GM19238 (cell line): ENCODE data around the gene PCSK7.

ENCODE experiments used
- DNase-seq: peaks from one replicate; pipeline ENCODE4 v3.0.0; 2011; ENCODE audit warnings: low spot score; ENCODE audit not compliant: insufficient read length

Gene PCSK7

DNA sequence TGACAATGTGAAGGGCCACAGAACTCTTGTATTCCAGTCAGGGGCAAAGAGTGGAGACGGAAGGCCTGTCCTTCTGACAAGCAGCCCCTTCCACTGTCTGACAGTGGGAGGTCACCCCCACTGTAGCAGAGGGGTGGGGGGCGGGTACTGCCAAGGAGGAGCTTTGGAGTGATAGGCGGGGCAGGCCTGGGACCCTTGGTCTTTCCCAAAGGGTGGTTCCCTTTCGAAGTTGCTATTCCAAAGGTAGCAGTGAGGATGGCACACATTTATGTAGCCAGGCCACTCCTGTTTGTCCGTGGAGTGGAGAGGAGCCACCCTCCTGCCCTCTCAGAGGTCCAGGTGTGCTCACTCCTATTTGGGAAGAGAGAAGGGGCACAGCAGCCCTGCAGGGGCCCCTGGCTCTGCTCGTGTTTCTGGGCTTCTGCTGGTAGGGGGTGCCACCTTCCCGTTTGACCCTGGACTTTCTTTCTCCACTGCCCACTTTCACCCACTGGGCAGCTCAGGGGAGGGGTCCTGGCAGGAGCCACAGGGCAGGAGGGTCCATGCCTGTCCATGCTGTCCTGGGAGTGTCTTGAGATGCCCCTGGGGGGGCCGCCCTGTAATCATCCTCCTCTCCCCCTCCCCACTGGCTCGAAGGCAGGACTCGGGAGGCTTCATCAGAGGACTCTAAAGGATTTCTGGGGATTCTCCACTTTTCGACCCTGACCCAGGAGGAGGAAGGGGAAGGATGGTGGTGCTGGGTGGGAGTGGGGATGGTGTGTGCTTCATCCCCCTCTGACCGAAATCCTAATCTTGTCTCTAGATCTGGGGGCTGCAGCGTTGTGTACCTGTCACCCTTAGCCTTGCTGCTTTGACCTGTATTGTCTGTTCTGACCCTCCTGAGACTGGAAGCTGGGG, 31.7 kb downstream of the PCSK7 start:
- DNase-seq = no peak

DNA sequence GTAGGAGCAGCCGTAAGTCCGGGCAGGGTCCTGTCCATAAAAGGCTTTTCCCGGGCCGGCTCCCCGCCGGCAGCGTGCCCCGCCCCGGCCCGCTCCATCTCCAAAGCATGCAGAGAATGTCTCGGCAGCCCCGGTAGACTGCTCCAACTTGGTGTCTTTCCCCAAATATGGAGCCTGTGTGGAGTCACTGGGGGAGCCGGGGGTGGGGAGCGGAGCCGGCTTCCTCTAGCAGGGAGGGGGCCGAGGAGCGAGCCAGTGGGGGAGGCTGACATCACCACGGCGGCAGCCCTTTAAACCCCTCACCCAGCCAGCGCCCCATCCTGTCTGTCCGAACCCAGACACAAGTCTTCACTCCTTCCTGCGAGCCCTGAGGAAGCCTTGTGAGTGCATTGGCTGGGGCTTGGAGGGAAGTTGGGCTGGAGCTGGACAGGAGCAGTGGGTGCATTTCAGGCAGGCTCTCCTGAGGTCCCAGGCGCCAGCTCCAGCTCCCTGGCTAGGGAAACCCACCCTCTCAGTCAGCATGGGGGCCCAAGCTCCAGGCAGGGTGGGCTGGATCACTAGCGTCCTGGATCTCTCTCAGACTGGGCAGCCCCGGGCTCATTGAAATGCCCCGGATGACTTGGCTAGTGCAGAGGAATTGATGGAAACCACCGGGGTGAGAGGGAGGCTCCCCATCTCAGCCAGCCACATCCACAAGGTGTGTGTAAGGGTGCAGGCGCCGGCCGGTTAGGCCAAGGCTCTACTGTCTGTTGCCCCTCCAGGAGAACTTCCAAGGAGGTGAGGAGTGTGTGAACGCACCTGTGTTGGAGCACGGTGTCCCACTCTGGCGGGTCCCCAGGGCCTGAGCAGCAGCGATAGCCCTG, 32.6 kb downstream of the PCSK7 start, which contains the start of gene TAGLN:
Gene TAGLN (plus strand): TSS at position 318 of the 863 bp plus-strand sequence. CDS start 3,644 bp downstream, outside the sequence.
- DNase-seq = no peak

DNA sequence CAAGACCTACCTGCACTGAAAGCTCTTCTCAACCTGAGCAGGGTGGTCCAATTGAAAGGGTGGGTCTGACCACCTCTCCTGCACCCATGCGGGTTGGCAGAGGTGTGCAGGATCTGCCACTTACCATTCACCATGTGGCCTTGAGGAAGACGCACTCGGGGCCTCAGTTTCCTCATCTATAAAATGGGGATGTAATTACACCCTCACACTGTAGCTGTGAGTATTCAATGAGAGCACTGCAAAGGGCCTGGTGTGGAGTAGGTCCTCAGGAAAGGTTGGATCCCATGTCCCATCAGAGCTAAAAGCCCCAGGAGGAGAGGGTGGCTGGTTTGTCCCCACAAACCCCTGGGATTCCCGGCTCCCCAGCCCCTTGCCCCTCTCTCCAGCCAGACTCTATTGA, 33.3 kb downstream of the PCSK7 start:
- no peak for DNase-seq

DNA sequence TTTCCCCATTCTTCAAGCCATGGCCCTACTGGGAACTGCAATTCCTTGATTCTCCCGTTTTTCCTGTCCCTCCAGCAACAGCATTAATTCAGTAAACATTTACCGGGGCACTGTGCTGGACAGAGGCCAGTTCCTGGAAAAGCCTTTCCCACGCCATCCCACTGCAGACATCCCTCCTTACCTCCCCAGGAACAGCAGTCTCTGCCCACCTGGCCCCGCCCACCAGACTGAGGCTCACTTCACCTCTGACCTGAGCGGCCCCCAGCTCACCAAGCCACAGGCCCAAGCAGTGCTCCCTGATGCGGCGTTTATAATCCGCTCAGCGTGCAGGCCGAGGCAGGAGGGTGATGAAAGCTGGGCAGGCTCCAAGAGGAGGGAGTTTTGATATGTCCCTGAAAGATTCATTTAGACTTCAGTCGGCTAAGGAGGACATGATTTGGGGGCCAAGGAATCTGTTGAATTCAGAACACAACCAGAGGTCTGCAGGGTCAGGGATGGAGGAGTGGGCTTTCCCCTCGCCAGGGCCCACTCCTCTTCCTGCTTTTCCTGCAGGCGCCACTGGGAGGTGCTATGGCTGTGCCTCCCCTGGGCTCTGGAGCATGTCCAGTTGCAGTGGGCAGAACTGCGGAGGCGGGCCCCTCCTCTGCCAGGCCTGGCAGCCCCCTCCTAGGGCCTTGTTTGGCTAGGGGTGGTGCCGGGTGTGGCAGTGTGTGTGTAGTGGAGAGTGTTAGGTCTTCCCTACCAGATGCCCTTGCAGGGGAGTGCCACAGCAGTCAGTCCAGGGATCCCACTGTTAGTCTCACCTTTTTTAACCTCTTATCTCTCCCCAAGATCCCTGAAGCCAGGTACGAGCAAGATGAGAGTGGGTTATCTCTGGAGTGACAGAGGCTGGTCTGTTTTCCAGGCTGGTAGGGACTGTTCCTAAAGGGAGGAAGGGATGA, 34.1 kb downstream of the PCSK7 start:
- no peak for DNase-seq

DNA sequence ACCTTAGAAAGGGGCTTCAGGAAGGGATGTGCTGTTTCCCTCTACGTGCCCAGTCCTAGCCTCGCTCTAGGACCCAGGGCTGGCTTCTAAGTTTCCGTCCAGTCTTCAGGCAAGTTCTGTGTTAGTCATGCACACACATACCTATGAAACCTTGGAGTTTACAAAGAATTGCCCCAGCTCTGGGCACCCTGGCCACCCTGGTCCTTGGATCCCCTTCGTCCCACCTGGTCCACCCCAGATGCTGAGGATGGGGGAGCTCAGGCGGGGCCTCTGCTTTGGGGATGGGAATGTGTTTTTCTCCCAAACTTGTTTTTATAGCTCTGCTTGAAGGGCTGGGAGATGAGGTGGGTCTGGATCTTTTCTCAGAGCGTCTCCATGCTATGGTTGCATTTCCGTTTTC, 34.9 kb downstream of the PCSK7 start:
- no peak for DNase-seq

DNA sequence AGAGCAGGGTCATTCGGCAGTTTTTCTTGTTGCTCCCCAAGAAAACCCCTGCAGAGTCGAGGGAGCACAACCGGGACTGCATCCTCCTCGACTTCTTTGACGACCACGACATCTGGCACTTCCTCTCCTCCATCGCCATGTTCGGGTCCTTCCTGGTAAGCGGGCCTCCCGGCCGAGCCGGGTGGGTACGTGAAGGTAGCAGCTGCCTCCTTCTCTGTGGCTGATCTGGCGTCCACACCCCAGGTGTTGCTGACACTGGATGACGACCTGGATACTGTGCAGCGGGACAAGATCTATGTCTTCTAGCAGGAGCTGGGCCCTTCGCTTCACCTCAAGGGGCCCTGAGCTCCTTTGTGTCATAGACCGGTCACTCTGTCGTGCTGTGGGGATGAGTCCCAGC, 36.1 kb downstream of the PCSK7 start:
- no peak for DNase-seq

DNA sequence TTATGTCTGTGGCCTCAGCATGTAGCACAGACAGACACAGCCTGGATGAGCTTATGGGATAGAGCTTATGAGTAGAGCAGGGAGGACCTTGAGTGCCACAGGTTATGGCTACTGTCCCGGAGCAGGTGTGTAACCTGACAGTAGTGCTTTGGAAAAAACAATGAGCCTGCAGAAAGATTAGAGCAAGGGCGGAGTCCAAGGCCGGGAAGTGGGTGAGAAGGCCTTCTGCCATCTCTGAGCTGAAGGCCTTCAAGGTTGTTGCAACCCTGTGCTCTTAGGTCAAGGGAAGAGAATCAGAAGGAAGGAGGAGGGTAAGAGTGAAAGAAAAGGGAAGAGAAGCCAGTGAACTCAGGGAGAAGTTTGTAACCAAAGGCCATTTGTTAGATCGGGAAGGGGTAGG, 36.6 kb downstream of the PCSK7 start:
- DNase-seq = no peak

DNA sequence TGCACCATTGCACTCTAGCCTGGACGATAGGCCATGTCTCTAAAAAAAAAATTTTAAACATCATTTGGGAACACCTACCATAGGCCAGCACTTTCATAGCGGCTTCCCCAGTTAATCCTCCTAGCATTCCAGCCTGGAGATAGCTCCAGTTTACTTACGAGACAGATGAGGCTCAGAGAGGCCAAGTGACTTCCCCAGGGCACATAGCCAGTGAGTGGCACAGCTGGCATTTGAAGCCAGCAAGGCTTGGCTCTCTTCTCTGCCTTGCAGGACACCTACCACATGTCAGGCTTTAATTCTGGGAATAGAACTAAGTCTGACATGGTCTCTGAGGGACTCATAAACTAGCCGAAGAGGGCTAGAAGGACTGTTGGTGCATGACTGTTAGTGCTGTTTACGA, 37.6 kb downstream of the PCSK7 start:
- no peak for DNase-seq

DNA sequence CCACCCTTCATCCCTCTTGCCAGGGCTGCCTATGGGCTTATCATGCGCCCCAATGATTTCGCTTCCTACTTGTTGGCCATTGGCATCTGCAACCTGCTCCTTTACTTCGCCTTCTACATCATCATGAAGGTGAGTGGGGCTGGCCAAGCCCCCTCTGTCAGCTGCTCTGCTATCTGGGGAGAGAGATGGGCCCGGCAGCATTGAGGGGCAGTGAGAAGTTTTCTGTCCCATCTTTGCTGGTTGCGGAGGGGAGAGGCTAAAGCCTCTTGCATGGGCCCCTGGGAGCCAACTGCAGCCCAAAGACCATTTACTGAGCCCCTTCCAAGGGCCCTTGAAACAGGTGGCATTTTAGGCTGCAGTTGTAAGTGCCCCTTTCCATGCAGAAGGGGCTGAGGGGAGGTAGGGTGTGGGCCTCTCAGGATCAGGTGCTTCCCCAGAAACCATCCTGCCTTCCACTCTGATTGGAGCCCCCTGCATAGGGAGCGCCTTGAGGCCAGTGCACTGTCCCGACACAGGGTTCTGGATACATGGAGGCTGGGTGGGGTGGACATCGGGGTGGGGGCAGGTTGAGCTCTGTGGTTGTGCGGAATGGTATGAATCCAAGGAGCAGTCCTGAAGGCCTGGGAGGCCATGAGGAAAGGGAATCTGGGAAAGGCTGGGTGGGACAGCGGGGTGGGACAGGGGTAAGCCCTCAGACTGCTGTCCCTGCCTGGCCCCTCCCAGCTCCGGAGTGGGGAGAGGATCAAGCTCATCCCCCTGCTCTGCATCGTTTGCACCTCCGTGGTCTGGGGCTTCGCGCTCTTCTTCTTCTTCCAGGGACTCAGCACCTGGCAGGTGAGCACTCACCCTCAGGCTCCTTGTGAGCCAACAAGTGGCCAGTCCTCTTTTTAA, 38.5 kb downstream of the PCSK7 start:
- DNase-seq = no peak

DNA sequence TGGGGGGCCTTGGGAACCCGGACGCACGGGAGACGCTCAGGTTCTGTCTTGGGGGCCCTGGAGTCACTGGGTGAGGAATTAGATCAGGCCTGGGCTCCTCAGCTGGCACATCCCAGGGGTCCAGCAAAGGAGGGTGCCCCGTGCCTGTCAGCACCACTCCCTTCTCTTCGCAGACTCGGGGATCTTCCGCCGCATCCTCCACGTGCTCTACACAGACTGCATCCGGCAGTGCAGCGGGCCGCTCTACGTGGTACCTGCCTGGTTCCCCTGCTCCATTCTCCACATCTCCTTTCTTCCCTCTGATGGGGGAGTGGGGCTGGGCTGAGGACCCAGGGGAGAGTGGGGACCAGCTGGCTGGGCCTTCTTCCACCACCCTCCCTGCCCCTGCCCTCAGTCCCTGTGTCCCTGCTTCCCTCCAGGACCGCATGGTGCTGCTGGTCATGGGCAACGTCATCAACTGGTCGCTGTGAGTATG, 39.4 kb downstream of the PCSK7 start:
- no peak for DNase-seq

DNA sequence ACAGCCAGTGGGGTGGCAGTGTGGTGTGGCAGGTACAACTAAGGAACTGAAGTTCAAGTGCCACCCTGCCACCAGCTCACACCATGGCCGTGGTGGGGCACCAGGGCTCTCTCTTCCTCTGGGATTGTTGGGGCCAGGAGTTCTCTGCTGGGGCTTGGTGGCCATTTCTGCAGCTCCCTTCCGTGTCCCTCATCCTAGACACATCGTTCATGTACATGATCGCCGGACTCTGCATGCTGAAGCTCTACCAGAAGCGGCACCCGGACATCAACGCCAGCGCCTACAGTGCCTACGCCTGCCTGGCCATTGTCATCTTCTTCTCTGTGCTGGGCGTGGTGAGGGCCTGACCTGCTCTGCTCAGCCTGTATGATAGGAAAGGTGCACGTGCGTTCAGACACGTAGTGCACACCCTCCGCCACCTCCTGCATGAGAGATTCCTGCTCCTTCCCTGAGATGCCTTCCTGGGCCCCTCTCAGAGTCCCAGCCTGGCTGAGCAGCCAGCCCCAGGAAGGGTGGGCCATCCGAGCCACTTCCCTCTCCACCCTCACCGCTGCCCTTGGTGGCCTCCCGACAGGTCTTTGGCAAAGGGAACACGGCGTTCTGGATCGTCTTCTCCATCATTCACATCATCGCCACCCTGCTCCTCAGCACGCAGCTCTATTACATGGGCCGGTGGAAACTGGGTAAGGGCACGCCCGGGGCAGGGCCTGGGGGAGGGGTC, 40.0 kb downstream of the PCSK7 start:
- no peak for DNase-seq

DNA sequence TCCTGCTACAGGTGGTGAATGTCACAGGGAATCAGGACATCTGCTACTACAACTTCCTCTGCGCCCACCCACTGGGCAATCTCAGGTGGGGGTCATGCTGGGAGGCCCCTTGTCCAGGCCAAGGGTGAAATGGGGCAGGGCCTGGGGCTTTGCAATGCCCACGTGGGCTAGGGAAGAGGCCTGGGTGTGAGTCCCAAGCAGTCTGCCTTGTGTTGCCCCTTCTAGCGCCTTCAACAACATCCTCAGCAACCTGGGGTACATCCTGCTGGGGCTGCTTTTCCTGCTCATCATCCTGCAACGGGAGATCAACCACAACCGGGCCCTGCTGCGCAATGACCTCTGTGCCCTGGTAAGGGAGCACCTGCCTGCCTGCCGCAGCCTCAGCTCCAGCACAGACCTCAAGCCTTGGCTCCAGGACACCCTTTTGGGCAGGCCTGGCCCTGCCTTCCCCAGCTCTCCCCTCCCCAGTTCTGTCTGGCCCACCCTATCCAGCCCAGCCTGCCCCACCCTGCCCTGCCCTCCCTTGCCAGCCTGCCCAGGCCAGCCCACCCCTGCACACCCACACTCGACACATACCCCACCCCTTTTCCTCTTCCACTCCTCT, 41.8 kb downstream of the PCSK7 start:
- no peak for DNase-seq

DNA sequence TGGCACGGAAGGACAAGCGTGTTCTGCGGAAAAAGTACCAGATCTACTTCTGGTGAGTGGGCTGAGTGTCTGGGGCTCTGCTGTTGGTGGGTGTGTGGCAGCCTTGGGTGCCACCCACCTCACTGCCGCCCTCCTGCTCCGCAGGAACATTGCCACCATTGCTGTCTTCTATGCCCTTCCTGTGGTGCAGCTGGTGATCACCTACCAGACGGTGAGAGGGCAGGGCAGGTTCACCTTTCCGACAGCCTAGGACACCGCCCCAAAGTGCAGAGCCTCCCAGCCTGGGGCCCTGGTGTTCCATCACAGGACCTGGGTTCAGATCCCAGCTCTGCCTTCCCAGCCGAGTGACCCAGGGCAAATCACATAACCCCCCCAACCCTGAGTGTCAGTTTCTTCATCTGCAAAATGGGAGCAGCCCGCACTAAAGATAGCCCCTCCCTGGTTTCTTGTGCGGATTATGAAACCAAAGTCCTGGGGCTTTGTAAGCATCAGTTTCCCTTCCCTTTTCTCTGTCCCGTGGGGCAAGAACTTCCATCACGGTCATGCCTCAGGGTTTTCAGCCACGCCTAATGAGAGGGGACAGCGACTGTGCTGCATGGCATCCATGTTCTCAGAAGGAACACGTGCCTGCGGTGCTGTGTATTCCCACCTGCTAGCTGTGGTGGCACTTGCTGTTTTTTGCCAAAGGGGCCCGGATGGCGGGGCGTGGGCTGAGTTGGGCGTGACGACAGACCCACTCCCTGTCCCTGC, 42.5 kb downstream of the PCSK7 start:
- DNase-seq = no peak

DNA sequence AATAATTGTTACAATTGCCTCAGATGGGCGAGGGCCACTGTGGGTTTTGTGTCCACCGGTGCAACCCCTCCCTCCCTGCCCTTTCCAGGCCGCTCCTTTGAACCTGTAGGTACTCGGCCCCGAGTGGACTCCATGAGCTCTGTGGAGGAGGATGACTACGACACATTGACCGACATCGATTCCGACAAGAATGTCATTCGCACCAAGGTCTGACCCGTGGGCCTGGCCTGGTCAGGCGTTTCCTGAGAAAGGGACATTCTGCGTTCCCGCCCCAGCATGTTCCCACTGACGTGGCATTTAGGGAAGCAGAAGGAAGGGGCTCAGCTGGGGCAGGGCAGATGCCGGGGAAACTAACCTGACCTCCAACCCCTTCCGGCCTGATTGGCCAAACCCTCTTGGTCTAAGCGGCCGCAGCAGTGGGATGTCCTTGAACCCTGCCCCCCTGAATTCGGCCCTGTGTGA, 43.2 kb downstream of the PCSK7 start:
- no peak for DNase-seq

DNA sequence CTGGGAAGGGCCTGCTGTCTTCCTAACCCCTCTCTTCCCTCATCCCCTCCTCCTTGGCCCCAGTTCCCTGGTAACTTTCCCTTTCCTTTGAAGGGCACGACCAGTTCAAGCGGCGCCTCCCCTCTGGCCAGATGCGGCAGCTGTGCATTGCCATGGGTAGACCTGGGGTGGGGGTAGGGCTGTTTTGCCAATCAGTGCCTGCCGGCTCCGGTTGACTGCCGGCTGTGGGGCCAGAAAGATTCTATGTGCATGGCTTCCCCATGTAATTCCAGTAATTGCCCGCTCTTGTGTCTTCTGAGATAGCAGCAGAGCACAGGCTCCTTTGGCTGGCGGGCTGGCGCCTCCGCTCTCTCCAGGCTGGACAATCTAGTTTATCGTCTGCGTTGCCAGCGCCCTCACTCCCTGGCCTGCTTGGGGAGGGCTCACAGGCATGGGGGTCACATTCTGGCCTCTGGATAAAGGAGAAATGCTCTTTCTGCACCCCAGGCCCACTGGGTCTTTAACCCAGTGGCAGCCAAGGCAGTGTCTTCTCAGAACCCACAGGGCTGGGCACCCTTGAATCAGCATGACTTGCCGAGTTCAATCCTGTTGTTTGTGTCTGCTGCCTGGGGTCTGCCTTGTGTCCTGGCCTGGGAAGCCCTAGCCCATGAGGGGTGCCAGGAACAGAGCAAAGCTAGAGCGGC, 43.9 kb downstream of the PCSK7 start:
- DNase-seq = no peak

DNA sequence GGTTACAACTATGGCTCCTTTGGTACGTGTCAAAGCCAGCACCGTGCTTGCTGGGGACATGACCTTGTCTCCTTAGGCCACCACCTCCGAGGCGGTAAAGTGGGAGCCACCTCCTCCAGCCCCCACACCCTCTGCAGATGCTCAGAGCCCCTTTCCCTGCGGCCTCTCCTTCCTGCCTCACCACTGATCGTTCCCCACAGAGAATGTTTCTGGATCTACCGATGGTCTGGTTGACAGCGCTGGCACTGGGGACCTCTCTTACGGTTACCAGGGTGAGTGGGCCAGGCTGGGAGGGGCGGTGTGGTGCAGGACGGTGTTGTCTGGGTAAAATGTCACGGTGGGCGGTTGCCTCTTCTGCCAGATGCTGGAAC, 44.5 kb downstream of the PCSK7 start:
- DNase-seq = no peak

DNA sequence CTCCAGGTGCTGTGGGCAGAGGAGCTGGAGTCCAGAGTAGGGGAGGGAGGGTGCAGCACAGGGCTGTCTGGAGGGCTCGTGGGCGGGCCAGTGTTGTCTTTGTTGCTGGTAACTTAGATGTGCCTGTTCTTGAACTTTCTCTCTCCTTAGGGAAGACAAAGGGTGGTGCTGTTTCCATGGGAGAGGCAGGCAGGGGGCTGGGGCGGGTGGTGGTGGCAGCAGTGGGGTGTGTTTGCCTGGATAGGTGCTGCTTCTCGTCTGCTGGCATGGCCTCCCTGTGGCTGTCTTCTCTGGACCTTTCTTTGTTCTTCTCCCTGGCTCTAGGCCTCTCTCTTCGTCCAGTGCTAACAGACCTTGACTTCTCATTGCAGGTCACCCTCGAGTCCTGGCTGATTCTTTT, 44.9 kb downstream of the PCSK7 start:
- DNase-seq = no peak

DNA sequence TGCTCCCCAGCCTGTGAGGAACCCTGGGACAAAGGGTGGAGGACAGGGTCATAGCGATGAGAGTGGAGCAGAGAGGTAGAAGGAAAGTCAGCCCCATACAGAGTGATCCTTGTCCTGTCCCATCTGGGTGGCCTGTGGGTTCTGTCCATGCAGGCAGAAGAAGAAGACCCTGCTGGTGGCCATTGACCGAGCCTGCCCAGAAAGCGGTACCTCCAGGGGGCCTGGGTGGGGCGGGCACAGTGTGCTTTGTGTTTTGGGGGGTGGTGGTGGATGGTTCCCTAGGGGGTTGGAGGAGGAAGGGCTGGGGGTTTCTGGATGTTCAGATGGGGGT, 45.5 kb downstream of the PCSK7 start:
- no peak for DNase-seq
